ENCODE results near the gene HIC1.

HIC1 gene

DNA sequence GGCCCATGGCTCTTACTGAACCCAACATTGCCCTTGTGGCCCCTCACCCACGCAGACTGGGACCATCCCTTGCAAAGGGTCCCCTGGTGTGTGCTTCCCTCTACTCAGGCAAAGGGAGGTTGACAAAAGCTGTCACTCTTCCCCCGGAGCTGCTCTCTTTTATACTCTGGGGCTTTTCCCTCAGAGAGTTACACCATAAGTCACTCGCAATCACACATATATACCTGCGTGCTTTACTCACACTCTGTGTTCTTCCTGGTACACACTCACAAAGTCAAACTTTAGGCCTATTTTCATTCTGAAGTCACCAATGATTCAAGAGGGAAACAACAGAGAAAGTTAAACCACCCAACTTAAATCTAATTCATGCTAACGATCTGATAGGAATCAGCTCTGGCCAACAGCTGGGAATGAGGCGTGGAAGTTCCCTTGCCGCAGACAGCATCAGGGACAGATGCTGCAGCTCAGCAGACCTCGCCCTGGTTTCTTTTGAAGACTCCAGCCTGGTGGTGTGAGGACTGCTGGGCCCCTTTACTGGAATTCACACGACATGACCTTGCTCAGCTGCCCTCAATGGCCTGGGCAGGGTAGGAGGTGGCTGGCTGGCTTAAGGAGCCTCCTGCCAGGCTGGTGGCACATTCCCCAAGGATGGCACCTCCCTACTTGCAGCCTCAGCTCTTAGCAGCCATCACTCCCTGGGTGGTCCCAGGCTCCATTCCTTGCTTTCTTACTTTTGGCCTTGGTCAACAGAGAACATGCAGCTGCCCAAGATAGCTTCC, 27.3 kb downstream of the HIC1 start:
- DNase-seq: no peak

DNA sequence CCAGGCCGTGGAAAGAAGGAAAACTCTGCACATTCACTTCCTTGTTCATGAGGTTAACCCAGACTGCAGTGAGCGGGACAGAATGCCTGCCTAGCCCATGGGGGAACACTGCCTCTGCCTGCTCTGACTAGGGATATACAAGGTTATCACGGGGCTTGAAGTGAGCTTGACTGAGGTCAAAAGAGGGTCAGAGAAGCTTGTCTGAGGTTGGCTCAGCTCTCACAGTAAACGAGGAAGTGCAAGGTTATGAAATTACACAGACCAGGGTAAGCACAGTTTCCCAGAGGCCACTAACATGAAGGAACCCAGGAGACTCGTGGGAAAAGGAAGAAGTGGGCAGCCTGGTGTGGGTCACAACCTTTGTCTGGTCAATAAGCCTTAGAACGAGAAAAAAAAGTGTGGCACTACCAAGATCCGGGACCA, 28.7 kb downstream of the HIC1 start:
- peak; percentile 90 to 97 for DNase-seq

DNA sequence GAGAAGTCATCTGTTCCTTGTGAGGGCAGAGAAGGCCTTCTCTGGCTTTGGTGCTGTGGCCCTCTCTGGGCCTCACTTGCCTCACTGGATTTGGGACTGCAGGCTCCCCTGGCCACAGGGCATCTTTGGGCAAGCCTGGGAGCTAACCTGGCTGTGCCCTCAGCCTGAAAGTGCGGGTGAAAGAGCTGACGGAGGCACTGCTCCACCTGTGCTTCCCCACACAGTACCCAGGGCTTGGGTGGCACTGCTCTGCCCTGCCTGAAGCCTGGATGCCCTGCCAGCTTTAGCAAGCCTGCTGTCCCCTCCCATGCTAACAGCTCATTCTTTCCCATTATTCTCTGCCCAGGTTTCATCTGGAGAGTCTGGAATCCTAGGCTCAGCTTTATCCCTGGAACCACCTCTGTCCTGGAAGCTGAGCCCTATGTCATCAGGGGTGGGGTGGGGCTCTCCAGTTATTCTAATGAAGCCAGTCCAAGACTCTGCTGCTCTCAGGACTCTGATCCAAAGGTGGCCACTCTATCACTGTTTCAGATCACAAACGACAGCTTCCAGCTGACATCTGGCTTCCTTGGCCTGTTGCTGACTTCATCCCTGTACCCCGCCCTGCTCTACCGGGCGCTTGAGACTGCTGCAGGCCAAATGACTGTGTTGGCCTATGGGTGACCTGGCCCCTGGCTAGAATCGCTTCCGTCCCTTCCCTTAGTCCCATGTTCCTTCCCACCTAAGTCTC, 29.3 kb downstream of the HIC1 start:
- DNase-seq: no peak

DNA sequence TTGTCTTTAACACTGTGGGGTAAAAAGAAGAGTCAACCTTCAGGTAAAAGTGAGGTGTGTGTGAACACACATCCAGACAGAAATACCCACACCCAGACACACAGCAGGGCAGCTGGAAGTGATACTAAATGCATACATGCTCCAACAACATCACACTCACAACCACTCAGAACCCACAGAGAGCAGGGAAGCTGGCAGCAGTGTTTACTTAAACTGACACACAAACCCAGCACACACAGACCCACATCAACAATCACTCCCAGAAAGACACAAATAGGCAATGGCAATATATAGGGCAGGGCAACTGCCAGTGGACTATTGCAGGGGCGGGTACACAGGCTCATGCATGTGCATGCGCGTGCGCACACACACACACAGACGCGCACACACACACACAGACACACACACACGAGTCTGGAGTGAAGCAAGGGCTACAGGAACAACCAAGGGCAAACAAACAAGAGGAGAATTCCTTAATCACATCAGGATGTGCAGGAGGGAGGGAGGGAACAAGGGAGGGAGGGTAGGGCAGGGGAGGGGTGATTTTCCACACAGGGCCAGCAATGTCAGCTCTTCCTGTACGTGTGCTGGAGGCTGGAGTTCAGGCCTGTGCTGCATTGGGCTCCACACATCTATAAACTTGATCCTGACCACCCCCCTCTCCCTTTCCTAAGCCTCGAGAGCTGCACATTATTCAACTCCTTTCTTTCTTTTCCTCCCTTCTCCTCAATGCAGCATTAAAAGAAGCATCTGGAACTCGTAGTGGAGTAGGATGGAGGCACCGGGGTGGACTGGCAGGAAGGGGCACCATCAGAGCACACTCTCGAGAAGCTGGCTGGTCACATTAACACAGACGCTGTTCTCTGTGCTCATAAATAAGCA, 30.1 kb downstream of the HIC1 start:
- DNase-seq: no peak

DNA sequence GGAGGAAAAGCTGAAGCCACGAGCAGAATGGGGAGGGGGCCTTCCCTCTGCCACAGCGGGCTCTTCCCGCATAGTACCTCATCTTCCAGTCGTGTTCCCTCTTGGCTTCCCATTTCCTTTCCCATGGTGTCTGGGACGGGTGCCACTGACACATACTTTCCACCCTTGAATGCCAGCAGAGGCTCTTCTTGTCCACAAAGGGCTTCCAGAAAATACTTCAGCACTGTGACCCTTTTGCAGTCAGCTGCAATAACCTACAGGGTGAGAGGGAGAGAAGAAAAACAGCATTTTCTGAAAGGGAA, 30.7 kb downstream of the HIC1 start:
- no peak for DNase-seq

DNA sequence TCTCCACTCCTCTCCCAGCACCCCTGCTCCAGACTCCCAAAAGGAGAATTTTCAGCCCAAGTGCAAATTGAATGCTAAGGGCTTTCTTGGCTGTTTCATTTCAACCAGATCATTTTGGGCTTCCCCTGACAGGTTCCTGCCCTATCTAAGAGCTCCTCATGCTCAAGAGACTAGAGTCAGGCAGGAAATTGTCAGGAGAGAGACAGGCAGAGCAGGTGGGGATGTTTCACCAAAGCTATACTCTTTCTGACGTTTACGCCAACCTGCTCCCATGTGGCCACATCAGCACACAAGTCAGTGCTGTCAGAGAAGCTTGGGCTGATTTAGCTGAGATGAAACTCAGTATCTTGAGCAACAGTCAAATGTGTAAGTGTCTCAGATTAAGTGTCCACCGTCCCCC, 31.4 kb downstream of the HIC1 start:
- no peak for DNase-seq

DNA sequence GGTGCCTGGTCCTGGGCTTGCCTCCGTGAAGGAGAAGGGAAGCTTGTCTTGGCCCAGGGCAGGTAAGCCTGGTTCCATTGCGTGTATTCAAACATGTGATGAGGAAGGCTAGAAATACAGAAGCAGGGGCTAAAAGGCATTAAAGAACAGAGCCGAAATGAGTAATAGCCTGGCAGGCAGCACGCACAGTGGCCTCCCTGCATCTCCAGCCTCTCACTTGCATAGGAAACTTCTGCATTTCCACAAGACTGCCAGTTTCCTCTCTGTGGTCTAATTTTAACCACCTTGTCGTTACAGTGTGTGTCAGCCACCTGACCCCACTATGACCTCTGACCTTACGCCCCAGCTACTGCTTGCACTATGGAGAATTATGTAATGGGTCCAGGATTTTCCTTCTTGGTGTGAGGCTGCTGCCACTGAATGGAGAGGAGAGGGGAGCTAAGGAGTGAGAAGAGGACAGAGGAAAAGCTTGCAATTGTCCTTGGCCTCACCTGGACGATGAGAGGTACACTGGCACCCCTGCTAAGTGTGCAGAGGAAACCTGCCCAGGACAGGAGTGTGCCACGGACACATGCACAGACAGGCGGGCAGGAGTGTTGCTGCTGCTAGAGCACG, 32.8 kb downstream of the HIC1 start:
- peak; percentile 90 to 95 for DNase-seq

DNA sequence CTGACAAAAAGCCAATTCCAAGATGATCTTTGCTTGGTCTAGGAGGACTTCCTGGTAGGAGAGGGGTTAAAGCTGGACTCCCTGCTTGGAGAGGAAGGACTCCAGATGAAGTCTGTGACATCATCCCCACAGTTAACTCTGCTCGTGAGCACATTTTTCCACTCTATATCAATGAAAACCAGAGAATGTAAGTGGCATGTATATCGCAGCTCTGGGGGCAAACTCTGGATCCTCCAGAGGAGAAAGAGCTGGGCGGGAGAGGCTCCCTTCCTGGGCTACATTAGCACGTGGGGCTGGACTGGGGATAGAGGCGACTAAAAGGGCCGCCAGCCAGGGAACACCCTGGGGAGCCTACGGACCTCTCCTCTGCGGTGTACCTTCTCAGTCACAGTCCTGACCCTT, 34.1 kb downstream of the HIC1 start:
- DNase-seq: no peak

DNA sequence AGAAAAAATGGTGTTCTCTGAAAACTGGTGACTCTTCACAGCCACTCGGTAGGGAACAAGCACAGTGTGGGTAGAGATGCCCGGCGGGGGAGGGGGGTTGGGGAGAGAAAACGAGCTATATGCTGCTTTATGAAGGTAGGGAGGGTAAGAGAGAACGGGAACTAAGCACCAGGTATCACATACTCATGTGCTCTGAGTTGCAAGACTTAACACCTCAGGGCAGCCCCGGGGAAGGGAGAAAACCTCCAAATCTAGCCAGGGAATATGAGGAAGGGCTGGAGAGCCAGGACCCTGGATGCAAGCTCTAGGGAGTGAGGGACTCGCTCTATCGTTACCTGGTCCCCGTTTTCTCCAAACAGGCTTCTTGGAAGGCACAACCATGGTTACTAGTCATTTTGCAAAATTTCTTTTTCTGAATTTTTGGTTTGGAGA, 35.3 kb downstream of the HIC1 start:
- DNase-seq: peak in 1 of 2 donors; percentile 22

DNA sequence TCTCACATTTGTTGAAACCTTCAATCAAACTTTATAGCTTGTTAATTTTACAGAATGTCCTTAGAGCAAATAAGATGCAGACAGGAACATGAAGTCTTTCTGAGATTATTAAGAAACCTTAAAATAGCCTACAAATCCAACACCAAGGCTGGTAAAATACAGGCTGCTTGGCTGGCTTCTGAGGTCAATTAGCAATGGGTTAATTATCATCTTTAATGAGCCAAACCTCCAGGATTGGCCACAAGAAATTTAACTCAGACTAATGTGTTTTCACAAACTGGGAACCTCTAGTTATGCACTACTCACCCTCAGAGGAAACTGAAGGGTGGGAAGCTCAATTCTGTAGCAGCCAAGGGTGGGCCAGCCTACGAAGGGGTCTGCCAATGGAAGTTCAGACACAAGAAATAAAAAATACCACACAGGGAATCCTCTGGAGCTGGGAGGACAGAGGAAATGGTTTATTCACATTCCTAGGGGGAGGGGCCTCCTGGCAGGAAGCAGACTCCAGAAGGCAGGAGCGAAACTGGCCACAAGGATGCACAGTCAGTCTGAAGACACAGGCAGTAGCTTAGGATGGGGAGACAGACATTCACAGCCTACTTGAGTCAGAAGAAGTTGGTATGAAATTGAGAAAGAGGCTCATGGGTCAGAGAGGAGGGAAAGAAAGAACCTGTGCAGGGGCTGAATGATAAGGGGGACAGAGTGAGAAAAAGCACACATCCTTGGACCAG, 36.1 kb downstream of the HIC1 start:
- DNase-seq: no peak

DNA sequence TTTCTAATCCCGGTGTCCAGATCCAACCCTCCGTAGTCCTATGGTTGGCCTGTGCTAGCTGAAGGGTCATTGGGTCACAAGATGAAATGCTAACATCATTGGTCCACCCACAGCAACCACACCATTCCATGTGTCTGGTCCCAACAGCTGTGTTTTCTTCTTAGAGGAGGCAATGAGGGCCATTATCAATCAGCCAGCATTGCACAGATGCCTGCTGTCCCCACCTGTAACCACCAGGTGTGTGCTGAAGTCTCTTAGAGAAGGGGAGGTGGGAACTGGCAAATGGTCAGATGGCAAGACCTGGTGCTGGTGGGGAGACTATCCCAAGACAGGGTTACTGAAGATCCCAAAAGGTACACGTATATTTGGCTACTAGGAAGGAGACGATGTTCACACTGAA, 37.4 kb downstream of the HIC1 start:
- DNase-seq: no peak

DNA sequence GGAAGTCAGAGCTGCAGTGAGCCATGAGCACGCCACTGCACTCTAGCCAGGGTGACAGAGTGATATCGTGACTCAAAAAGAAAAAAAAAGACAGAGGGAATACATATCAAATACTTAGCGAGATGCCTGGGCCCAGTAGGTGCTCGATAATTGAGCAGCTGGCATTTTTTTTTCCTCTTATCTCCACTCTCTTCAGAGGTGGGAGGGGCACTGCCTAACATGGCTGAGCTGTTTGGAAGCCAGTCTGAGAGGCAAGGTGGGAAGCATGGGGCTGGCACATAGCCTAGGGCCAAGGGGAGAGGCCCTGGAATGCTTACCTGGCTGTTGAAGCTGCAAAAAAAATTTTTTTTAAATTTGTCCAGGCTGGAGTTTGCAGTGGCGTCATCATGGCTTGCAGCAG, 38.4 kb downstream of the HIC1 start:
- DNase-seq: no peak

DNA sequence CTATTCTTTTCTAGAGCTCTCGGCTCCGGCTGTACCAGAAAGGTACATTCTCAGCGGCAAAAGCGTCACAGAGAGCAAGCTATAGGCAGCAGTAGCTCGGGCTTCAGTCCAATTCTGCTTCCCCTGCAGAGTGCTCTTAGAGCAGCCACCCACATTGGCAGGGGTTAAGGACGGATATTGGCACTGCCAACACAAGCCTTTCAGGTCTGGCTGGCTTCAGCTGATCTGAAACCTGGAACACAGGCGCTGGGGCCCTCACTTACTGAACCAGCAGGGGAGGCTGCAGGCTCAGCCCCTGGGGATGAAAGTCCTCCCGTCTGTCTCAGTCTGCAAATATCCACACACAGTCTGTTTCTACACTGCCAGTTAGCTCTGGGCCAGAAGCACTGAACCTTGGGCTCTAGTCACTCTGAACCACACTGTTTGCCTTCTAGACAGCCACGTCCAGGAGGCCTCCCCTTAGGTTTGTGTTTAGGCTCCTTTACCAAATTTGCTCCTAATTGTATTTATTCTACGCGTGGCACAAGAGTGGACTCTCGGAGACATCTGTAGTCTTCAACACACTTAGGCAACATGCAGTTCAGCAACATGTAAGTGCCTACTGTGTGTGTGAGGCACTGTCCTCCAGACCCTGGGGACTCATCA, 40.1 kb downstream of the HIC1 start:
- DNase-seq: no peak

DNA sequence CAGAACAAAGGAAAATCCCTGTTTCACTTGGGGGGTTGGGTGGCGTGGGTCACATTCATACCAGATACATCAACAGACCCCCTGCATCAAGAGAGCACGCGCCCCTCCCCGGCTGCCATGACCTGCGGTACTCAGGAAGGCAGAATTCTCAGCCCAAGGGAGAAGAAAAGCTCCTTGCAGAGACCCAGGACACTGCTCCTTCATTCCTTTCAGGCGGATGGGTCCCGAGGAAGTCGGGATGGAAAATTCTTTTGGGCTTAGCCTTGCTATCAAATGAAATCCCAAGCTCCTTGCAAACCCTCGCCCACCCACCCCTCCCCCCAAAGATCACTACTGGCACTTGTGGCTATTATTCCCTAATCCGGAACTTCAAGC, 40.6 kb downstream of the HIC1 start:
- DNase-seq: no peak

DNA sequence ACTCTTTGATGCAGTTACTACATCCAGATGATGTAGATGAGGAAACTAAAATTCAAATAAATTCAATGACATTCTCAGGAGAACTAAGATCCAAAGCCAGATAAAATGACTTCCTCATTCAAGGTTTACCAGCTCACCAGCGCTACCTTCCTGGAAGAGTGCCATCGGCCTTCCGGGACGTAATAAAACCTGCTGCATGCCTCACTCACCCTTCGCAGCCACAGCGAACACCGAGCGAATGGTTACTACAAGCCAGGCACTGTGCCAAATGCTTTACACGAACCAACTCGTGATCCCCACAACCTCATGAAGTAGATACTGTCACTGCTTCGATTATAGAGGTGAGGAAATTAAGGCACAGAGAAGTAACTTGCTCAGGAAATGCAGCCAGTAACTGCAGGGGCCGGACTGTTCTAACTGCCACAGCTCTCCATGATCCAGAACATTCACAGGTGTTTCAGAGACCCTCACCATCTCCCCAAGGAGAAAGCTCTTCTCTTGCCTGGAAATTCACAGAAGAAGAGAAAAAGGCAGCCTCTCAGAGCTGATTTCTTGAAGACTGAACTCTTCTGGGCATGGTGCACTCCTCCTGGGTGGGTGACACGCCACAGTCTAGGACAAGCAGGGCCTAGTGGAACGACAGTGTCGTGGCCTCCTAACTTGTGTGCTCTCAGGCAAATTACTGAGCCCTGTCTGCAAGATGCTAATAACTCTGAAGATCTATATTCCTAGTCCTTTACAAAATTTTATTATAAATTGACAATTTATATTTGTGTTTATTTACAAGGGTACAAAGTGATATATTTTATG, 46.8 kb downstream of the HIC1 start:
- peak in 1 of 2 donors; percentile 10 for DNase-seq

DNA sequence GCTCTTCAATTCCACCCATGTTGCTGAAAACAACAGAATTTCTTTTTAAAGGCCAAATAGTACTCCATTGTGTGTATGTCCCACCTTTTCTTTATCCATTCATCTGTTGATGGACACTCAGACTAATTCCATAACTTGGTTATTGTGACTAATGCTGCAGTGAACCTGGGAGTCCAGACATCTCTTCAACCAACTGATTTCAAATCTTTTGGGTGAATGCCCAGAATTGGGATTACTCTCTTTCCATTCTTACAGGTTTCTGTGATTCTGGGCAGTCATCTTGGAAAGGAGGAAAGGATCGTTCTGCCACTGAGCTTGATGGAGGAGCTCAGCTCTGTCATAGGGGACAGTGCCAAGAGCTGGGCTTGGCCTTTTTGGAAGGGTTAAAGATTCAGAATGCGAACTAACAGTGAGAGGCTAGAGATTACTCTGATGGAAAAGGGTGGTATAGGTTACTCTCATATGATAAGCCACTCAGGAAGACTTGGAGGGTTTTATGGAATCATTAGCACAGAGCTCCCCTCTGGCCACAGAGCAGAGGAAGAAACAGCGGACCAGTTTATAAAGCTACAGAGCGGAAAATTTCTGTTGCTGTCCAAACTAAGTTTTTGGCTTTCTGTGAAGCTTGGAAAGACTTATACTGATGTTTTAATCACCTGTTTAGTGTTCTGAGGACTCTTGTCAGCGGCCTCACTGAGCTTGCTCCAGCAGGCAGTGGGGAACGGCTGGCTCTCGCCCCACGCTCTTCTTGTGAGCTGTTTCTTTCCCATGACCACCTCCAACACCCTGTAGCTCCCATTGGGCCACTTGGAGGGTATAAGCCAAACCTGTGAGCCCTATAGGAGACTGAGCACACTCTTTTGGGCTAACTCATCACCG, 48.3 kb downstream of the HIC1 start:
- no peak for DNase-seq

DNA sequence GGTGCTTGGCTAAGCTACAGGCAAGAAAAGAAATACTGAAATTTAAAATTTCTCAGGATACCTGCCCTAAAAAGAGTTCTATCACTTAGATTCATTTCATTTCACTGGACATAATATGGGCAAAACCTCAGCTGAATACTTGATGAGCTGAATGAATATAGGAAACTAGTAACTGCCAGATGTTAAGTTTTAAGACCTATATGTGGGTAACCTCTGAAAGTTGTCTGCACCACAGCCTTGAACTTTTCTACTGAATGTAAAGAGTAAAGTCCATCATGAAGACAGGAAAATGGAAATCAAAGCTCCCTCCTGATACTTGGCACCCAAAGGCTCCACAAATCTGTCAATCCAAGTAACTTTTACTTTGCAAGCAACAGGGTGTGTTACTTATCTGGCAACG, 50.8 kb downstream of the HIC1 start:
- DNase-seq: no peak

DNA sequence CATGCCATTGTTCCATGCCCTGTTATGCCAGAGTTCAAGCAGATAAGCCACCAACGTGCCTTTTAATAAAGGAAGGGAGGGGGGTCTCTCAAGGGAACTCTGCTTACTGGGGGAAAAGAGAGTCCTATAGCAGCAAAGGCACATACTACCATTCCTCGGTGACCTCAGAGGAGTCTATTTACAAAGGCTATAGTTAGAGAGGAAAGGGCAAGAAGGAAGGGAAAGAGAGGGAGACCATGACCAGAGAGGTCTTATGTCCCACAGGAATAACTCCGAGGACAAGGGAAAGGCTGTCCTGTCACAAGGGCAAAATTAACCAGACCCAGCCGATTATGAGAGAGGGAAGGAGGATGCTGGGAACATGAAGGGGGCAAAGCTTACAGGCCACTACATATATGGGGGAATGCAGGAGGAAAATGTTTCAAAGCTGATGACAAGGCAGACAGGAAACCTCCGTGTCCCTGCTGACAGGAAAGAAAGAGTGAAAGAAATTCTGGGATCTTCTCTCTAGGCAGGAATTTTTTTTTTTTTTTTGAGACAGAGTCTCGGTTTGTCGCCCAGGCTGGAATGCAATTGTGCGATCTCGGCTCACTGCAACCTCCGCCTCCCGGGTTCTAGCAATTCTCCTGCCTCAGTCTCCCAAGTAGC, 51.5 kb downstream of the HIC1 start:
- DNase-seq: no peak

DNA sequence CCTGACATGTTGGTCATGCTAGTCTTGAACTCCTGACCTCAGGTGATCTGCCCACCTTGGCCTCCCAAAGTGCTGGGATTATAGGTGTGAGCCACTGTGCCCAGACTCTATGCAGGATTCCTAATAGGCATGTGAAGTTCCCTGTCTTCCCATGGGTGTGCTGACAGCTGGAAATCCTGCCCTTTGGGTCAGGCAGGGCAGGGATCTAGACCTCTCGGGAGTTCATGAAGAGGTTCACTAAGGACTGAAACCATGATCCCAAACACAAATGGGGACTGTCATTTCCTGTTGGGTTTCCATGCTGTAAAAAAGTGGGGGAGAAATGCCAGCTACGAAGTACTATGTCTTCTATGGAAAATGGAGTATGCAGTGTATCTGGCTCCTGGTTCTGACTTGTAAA, 52.1 kb downstream of the HIC1 start:
- no peak for DNase-seq

DNA sequence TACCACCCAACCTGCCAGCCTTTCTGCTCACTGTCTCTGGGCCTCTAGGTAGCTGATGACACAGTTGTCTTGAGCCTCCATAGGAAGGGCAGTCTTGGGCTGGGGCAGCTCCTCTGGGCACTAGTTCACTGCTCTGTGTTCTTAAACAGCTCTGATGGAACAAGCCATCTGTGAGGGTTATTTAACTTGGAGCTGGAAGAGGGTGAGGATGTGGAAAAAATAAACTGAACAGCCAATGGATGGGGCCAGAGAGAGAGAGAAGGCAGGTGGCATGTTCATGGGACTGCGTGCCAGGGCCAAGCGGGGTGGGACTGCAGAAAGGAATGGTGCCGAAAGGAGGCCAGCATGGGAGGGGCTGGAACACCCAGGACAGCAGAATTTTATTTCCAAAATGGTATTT, 52.6 kb downstream of the HIC1 start:
- no peak for DNase-seq
